GM19328 (cell line): ENCODE data around the gene RP9.

Experiments
- ATAC-seq: cut with Tn5 transposase; IDR thresholded peaks from one replicate; pipeline ENCODE4 v1.9.1; 2021; ENCODE audit warnings: mild to moderate bottlenecking, moderate library complexity; ENCODE audit not compliant: unreplicated experiment

Gene RP9

GRCh38 chr7:33109005-33109757 lies at the start of gene RP9:
Gene RP9, minus strand, starts transcription at chr7:33109404. Its CDS starts 32 bp downstream, at chr7:33109372.
- ATAC-seq, result peak; percentile 89

- ATAC-seq, result no peak
Measured at GRCh38 chr7:33157781-33158180, 48.6 kb upstream of the RP9 start.

GRCh38 chr7:33157311-33157710 lies 48.1 kb upstream of the RP9 start:
- ATAC-seq, result no peak

- no peak for ATAC-seq
Measured at GRCh38 chr7:33156441-33156840, 47.2 kb upstream of the RP9 start.

GRCh38 chr7:33155811-33156210 lies 46.6 kb upstream of the RP9 start:
- no peak for ATAC-seq

- no peak for ATAC-seq
Measured at GRCh38 chr7:33152087-33152486, 42.9 kb upstream of the RP9 start.

- no peak for ATAC-seq
Measured at GRCh38 chr7:33145156-33145555, 36.0 kb upstream of the RP9 start.

GRCh38 chr7:33143996-33144718 lies 35.0 kb upstream of the RP9 start:
- no peak for ATAC-seq

GRCh38 chr7:33142585-33142984 lies 33.4 kb upstream of the RP9 start:
- ATAC-seq, result no peak

- ATAC-seq, result no peak
Measured at GRCh38 chr7:33137103-33137502, 27.9 kb upstream of the RP9 start.

GRCh38 chr7:33130184-33130583 lies 21.0 kb upstream of the RP9 start:
- ATAC-seq, result no peak

GRCh38 chr7:33129806-33130153 lies 20.6 kb upstream of the RP9 start:
- ATAC-seq, result peak; percentile 3

- ATAC-seq, result peak; percentile 99
Measured at GRCh38 chr7:33128990-33129805, 20.0 kb upstream of the RP9 start, which contains the start of gene BBS9. Gene BBS9, plus strand, starts transcription at chr7:33129564. Its CDS starts 16,689 bp downstream, at chr7:33146253.

- ATAC-seq, result no peak
Measured at GRCh38 chr7:33128631-33128989, 19.4 kb upstream of the RP9 start.

GRCh38 chr7:33127085-33127484 lies 17.9 kb upstream of the RP9 start:
- ATAC-seq, result no peak

GRCh38 chr7:33118383-33118782 lies 9.2 kb upstream of the RP9 start:
- no peak for ATAC-seq

GRCh38 chr7:33114976-33115375 lies 5.8 kb upstream of the RP9 start:
- no peak for ATAC-seq

GRCh38 chr7:33111614-33112013 lies 2.4 kb upstream of the RP9 start:
- no peak for ATAC-seq

- no peak for ATAC-seq
Measured at GRCh38 chr7:33109758-33110238, 594 bp upstream of the RP9 start.

- no peak for ATAC-seq
Measured at GRCh38 chr7:33108554-33109004, 625 bp downstream of the RP9 start.
